Measurements from ENCODE around the gene PLA2G4B.

PLA2G4B gene

GRCh38 chr15:41891226-41891625 lies 52.6 kb downstream of the PLA2G4B start:
- DNase-seq, result no peak

- no peak for DNase-seq
Measured at GRCh38 chr15:41891946-41892345, 53.3 kb downstream of the PLA2G4B start.

DNA sequence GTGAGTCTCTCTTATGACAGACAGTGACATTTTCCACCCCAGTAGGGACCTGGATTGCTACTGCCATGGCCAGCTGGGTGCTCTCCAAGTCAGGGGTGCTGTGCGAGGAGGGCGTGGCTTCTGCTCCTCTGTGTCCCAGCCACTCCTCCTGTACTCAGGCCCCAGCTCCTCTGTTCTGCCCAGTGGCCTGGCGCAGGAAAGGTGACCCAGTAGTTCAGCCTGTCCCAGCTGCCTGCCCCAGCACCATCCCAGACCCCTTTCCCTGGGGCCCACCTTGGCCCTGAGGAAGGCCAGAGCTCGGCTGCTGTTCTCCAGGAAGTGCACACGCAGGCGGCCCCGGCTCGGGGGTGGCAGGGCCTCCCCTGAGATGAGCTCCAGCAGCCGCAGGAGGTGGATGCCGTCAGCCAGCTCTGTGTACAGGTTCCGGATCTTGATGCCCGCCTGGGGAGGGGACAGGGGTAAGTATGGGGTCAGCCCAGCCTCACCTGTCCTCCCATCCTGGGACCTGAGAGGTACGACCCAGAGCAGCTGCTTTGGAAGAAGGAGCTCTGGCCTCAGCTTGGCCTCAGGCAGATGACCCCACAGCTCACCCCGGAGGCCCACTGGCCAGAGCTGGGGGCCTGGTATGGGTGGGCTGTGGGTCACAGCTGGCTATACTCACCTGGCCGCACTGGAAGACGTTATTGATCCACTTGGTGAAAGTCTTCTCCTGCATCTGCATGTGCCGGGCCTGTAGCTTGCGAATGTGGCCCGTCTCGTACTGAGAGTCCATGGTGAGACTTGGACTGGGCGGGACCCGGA lies 54.2 kb downstream of the PLA2G4B start:
- DNase-seq, result no peak

DNA sequence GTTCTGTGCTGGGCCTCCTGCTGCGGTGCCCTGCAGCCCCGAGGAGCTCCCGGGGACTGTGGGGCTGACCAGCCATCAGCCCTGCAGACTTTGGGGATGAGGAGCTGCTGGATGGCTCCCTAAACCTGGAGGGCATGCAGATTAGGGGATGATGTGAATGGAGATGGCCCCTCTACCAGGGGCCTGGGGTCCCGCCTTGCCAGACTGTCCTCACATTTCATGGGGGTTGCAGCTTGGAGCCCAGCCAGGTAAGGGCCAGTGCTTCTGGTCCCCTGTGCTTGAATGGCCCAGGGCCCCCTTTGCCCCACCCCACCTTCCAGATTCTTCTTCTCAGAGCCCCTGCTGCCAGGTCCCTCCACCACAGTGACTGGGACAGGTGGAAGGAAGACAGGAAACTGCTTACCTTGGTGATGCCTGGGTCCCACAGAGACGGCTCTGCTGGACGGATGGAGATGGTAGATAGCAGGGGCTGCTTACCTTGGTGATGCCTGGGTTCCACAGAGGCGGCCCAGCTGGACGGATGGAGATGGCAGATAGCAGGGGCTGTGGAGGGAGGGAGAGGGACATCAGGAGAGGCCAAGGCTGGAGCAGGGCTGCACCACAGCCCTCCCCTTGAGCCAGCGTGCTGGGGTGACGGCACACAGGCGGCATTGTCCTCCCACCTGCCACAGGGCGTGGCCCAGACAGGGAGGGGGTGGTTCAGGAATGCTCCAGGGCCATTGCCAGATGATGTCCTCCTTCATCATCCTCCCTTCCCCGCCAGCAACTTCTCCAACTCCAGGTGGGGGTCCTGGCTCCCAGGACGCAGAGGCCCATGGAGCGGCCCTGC lies 55.0 kb downstream of the PLA2G4B start, which contains the start of gene SPTBN5:
SPTBN5 (minus strand) TSS at position 632 of the 829 bp plus-strand sequence; CDS start at position 76, 556 bp downstream.
- DNase-seq, result no peak

GRCh38 chr15:41894251-41894790 lies 55.7 kb downstream of the PLA2G4B start:
- no peak for DNase-seq

DNA sequence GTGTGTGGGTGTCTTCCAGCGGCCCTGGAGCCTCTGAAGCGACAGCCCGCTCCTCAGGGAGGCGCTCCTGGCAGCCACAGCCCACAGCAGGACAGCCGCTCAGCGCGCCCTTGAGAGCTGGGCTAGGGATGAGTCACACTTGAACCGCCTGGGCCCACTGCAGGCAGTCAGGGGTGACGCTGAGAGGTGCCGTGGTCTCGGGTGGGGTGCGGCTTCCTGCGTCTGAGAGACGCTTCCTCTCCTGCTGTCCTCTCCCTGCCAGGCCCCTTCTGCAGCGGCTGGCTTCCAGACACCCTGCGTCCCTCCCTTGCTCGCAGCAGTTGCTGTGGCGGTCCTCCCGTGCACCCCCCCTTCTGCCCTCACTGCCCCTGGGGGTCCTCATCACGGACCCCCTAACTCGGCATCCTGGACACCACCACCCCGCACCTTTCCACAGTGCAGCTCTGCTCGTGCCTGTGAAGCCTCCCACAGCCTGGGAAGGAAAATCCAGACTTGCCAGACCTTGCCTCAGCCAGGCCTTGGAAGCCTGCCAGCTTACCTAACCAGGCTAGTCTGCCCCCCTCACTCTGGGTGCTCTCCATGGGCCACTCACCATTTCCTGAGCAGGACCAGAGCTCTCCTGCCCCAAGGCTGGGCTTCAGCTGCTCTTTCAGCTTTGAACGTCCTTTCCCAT lies 56.3 kb downstream of the PLA2G4B start:
- peak; percentile 55 for DNase-seq

GRCh38 chr15:41895491-41895890 lies 56.8 kb downstream of the PLA2G4B start:
- DNase-seq, result no peak

DNA sequence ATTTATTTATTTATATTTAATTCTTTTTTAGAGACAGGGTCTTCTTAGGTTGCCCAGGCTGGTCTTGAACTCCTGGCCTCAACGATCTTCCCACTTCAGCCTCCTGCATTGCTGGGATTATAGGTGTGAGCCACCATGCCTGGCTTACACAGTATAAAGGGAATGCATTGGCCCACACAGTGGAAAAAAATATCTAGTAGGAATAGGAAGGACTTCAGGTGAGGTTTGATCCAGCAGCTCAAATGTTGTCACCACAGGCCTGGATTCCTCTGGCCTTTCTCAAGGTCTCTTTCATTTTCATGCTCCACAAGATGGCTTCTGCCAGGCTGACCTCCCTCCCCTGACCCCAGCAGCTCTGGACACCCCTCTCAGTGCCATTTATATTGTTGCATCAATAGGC lies 57.3 kb downstream of the PLA2G4B start:
- DNase-seq, result no peak

DNA sequence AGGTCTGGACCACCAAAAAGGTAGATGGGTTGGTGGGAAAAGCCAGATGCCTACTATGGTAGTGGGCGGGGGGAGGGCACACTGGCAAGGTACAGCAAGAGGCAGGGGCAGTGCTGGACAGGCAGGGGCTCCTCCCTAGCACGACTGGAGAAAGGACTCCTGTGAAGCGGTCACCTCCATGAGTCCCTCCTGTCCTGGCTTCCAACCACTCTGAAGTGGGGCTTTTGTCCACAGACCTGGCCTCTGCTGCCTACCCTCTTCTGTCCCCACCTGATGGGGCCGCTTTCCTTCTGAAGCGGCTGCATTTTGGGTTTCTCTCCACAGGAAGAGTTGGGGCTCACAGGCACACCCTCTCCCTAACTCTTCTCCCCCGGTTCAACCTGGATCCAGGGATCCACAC lies 57.9 kb downstream of the PLA2G4B start:
- DNase-seq, result no peak

DNA sequence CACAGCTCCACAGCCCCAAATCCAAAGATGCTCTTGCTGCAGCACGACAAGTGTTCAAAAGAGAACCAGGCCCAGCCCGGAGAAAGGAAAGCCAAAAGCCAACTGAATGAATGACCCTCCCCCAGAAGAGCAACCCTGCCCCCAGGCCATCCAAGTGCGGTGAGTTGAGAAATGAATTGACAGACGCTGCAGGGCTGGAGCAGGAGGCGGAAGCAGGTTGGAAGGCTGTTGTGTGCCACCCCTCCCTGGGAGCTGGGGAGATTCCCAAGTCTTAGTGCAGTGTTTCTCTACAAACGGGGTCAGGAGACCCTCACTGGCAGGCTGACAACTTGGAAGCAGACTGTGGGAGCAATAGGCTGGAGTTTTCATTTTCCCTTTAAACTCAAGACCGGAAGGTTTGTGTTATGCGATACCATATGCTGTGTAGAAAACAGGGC lies 58.7 kb downstream of the PLA2G4B start:
- DNase-seq, result no peak

Data from KG1 (cell line).